ENCODE results near the gene WDR89. TPM values are rescaled to one million over a fixed set of nuclear protein-coding genes. Genes with fewer than 3 reads are reported as not detected.
"Not testable (repeated sequence)": the region's sequence is repeated elsewhere in the genome, so short reads cannot be mapped to it uniquely, and the experiment has no call there.

The WDR89 gene
- total RNA-seq, 1 donor from 2014 or later = 11.7 TPM

DNA sequence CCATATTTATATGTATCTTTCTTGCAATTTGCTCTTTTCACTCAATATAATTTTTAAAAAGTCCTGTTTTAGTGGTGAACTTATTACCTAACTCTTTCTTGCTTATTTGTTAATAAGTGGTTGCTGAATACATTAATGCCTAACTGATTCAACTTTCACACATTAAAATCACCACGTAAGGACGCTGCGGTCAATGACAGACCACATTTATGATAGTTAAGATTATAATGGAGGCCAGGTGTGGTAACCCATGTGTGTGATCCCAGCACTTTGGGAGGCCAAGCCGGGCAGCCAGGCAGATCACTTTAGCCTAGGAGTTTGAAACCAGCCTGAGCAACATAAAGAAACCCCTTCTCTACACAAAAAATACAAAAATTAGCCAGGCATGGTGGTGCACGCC, 37.0 kb downstream of the WDR89 start:
- no peak overlapping the region for H3K4me3 ChIP-seq
- intact Hi-C loops (cut with DNase I) = no loop called here
- no peak for TF ChIP-seq CTCF (IDR thresholded peaks at IDR 0.05)
- H3K27ac ChIP-seq = no peak overlapping the region
- no peaks in the 10 kb centered on the region for H3K4me1 ChIP-seq
- H3K27me3 ChIP-seq (ENCODE audit: low read depth) = no peaks in the 10 kb centered on the region
- H3K36me3 ChIP-seq = peaks cover 7% of the 10 kb centered on the region
- H3K9me3 ChIP-seq = no peaks in the 10 kb centered on the region
- ATAC-seq = no peak
- no peak for DNase-seq

- no peaks in the 10 kb centered on the region for H3K27me3 ChIP-seq (ENCODE audit: low read depth)
- ATAC-seq (no peak), DNase-seq (no peak)
- no peaks in the 10 kb centered on the region for H3K4me1 ChIP-seq
- peaks cover 15% of the 10 kb centered on the region for H3K36me3 ChIP-seq
- no peak for TF ChIP-seq CTCF (IDR thresholded peaks at IDR 0.05)
- intact Hi-C loops (cut with DNase I) = no loop called here
- H3K9me3 ChIP-seq = no peaks in the 10 kb centered on the region
- H3K27ac ChIP-seq = no peak overlapping the region
- H3K4me3 ChIP-seq = no peak overlapping the region
Observed at GRCh38 chr14:63603749-63604277, 37.9 kb downstream of the WDR89 start.

GRCh38 chr14:63598807-63599206, 42.9 kb downstream of the WDR89 start:
- intact Hi-C loops (cut with DNase I) = no loop called here
- peaks cover 25% of the 10 kb centered on the region for H3K36me3 ChIP-seq
- H3K4me1 ChIP-seq = no peaks in the 10 kb centered on the region
- H3K4me3 ChIP-seq = no peak overlapping the region
- TF ChIP-seq CTCF (IDR thresholded peaks at IDR 0.05) = no peak
- H3K27me3 ChIP-seq (ENCODE audit: low read depth) = no peaks in the 10 kb centered on the region
- DNase-seq (no peak), ATAC-seq (no peak)
- no peak overlapping the region for H3K27ac ChIP-seq
- H3K9me3 ChIP-seq = peaks cover 3% of the 10 kb centered on the region

DNA sequence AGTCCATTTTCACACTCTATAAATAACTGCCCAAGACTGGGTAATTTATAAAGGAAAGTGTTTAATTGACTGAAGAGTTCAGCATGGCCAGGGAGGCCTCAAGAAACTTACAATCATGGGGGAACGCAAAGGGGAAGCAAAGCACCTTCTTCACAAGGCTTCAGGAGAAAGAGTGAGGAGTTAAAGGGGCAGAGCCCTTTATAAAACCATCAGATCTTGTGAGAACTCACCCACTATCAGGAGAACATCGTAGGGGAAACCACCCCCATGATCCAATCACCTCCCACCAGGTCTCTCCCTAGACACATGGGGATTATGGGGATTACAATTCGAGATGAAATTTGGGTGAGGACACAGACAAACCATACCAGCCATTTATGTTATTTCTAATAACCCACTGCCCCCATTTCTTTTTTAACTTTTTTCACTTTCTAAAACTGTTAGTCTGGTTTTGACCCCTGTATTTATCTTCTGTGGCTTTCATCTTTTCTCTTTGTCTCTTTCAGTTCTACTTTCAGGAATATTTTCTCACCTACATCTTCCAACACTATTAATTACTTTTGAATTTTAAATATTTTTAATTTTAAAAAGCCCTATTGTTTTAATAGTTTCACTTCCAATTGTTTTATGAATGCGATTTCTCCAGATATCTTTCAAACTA, 44.5 kb downstream of the WDR89 start:
- no peaks in the 10 kb centered on the region for H3K27me3 ChIP-seq (ENCODE audit: low read depth)
- H3K36me3 ChIP-seq = peaks cover 25% of the 10 kb centered on the region
- peaks cover 5% of the 10 kb centered on the region for H3K9me3 ChIP-seq
- no peak for ATAC-seq
- no peak for DNase-seq
- H3K27ac ChIP-seq = no peak overlapping the region
- no peak for TF ChIP-seq CTCF (IDR thresholded peaks at IDR 0.05)
- intact Hi-C loops (cut with DNase I) = no loop called here
- H3K4me1 ChIP-seq = no peaks in the 10 kb centered on the region
- H3K4me3 ChIP-seq = no peak overlapping the region

DNA sequence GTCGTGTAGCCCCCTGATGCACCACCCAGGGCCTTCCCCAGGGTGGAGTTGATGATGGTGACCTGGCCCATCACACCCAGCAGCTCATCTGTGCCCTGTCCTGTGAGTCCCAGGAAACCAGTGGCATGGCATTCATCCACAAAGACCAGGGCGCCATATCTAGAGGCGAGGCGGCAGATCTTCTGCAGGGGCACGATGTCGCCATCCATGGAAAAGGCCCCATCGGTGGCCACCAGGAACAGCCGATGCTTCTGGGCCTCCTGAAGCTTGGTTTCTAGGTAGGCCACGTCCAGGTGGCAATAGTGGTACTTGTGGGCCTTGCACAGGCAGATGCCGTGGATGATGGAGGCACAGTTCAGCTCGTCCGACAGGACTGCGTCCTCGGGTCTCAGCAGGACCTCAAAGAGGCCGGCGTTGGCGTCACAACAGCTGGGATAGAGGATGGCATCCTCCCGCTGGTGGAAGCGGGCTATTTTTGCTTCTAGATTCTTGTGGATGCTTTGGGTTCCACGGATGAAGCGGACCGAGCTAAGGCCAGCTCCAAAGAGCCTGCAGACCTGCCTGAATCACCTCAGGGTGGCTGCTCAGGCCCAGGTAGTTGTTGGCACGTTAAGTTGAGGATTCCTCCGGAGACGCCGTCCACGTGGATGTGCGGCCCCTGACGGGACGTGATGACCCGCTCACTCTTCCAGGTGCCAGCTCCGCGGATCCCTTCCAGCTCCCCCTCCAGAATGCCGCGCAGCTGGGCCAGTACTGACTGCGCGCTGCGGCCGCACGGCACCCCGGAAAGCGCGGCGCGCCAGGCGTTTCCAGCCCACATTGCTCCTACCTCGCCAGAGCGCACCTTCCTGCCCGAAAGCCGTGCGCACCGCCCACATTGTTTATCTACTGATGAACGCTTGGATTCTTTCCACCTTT, 47.0 kb downstream of the WDR89 start:
- Histone ChIP-seq H3K27ac (no peak overlapping the region), H3K4me3 (no peak overlapping the region), H3K4me1 (no peaks in the 10 kb centered on the region), H3K9me3 (peaks cover 5% of the 10 kb centered on the region), H3K27me3 (ENCODE audit: low read depth) (no peaks in the 10 kb centered on the region), H3K36me3 (peaks cover 19% of the 10 kb centered on the region)
- no peak for TF ChIP-seq CTCF (IDR thresholded peaks at IDR 0.05)
- no peak for DNase-seq
- no peak for ATAC-seq
- intact Hi-C loops (cut with DNase I) = no loop called here

GRCh38 chr14:63583046-63583445, 58.6 kb downstream of the WDR89 start:
- H3K36me3 ChIP-seq; H3K27me3 ChIP-seq (ENCODE audit: low read depth); intact Hi-C loops (cut with DNase I); DNase-seq; H3K27ac ChIP-seq; ATAC-seq; H3K4me1 ChIP-seq; H3K9me3 ChIP-seq; H3K4me3 ChIP-seq: not testable (repeated sequence)
